Measurements from ENCODE around the gene FECH.
A peak's percentile ranks its signal among the peaks of the same experiment; 100 is the strongest.

The FECH gene

DNA sequence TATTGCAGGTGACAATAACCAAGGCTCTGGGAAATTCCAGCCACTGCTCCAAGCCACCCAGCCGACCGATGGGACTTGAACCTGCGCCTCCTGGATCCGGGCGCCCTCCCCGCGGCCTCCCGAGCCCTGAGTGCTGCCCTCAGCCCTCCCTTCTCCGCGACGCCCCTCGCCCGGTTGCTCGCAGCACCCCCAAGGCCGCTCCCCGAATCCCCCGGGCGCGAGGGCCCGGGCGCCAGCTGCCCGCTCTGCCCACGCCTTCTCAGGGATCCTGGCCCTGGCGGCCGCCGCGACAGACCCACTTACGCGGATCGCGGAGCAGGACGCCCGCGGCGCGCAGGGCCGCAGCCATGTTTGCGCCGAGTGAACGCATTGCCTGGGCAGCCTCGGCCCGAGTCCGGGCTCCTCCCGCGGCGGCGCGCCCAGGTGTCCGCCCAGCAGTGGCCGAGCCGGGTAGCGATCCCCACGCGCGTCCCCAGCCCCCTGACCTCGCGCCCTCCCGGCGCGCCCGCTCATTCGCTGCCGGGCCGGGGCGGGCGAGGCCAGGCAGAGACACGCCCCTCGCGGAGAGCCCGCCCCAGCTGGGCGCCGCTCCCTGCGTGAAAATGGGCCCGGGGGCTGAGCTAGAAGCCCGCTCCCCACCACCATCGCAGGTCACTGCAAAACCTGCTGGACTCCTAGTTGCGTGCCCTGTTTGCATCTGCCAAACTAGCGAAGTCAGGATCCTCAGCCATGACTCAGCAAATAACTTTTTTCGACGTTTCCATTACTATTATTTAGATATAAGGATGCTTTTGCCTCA is at the start of gene FECH (continued):
- TF ChIP-seq, protein P1, sequence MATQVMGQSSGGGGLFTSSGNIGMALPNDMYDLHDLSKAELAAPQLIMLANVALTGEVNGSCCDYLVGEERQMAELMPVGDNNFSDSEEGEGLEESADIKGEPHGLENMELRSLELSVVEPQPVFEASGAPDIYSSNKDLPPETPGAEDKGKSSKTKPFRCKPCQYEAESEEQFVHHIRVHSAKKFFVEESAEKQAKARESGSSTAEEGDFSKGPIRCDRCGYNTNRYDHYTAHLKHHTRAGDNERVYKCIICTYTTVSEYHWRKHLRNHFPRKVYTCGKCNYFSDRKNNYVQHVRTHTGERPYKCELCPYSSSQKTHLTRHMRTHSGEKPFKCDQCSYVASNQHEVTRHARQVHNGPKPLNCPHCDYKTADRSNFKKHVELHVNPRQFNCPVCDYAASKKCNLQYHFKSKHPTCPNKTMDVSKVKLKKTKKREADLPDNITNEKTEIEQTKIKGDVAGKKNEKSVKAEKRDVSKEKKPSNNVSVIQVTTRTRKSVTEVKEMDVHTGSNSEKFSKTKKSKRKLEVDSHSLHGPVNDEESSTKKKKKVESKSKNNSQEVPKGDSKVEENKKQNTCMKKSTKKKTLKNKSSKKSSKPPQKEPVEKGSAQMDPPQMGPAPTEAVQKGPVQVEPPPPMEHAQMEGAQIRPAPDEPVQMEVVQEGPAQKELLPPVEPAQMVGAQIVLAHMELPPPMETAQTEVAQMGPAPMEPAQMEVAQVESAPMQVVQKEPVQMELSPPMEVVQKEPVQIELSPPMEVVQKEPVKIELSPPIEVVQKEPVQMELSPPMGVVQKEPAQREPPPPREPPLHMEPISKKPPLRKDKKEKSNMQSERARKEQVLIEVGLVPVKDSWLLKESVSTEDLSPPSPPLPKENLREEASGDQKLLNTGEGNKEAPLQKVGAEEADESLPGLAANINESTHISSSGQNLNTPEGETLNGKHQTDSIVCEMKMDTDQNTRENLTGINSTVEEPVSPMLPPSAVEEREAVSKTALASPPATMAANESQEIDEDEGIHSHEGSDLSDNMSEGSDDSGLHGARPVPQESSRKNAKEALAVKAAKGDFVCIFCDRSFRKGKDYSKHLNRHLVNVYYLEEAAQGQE (tag by site-specific recombination; IDR thresholded peaks at IDR 0.05) = no peak; the same call in 1 of the 2 replicates
- TF ChIP-seq ZNF555 (tag by site-specific recombination; conservative IDR thresholded peaks at IDR 0.05) (no peak), ZNF202 (tag by site-specific recombination; IDR thresholded peaks at IDR 0.05; ENCODE audit: borderline replicate concordance) (no peak), EGR2 (tag by site-specific recombination; IDR thresholded peaks at IDR 0.05; ENCODE audit: low read depth) (no peak), ZNF585B (tag by site-specific recombination; IDR thresholded peaks at IDR 0.05) (no peak), ZSCAN23 (tag by site-specific recombination; IDR thresholded peaks at IDR 0.05) (no peak), ZNF785 (tag by site-specific recombination; IDR thresholded peaks at IDR 0.05) (0 out of 2 replicates have a peak, but pooled peaks have one; percentile 41), ZNF157 (tag by site-specific recombination; IDR thresholded peaks at IDR 0.05) (no peak), ZNF404 (tag by site-specific recombination; IDR thresholded peaks at IDR 0.05) (no peak), ZBTB7A (tag by site-specific recombination; IDR thresholded peaks at IDR 0.05; ENCODE audit: low read depth) (no peak), ZSCAN30 (tag by site-specific recombination; IDR thresholded peaks at IDR 0.05) (peak; percentile 60; the same call in 1 of the 2 replicates), ZNF670 (tag by site-specific recombination; IDR thresholded peaks at IDR 0.05; ENCODE audit: low read depth) (no peak), ZNF121 (tag by site-specific recombination; IDR thresholded peaks at IDR 0.05) (no peak), IKZF3 (tag by site-specific recombination; IDR thresholded peaks at IDR 0.05) (no peak), ZNF664 (tag by site-specific recombination; IDR thresholded peaks at IDR 0.05) (no peak), ZNF792 (tag by site-specific recombination; IDR thresholded peaks at IDR 0.05) (no peak), ZNF2 (tag by site-specific recombination; IDR thresholded peaks at IDR 0.05) (no peak), ZNF571 (tag by site-specific recombination; IDR thresholded peaks at IDR 0.05) (no peak), BCL11B (tag by site-specific recombination; IDR thresholded peaks at IDR 0.05; ENCODE audit: low read depth) (no peak)
- TF ChIP-seq, protein P2, sequence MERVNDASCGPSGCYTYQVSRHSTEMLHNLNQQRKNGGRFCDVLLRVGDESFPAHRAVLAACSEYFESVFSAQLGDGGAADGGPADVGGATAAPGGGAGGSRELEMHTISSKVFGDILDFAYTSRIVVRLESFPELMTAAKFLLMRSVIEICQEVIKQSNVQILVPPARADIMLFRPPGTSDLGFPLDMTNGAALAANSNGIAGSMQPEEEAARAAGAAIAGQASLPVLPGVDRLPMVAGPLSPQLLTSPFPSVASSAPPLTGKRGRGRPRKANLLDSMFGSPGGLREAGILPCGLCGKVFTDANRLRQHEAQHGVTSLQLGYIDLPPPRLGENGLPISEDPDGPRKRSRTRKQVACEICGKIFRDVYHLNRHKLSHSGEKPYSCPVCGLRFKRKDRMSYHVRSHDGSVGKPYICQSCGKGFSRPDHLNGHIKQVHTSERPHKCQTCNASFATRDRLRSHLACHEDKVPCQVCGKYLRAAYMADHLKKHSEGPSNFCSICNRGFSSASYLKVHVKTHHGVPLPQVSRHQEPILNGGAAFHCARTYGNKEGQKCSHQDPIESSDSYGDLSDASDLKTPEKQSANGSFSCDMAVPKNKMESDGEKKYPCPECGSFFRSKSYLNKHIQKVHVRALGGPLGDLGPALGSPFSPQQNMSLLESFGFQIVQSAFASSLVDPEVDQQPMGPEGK (tag by site-specific recombination; IDR thresholded peaks at IDR 0.05) = peak; percentile 60; the same call in 1 of the 2 replicates
- TF ChIP-seq, protein P3, sequence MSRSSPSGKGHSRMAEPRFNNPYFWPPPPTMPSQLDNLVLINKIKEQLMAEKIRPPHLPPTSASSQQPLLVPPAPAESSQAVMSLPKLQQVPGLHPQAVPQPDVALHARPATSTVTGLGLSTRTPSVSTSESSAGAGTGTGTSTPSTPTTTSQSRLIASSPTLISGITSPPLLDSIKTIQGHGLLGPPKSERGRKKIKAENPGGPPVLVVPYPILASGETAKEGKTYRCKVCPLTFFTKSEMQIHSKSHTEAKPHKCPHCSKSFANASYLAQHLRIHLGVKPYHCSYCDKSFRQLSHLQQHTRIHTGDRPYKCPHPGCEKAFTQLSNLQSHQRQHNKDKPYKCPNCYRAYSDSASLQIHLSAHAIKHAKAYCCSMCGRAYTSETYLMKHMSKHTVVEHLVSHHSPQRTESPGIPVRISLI (tag by site-specific recombination; IDR thresholded peaks at IDR 0.05) = no peak
- TF ChIP-seq, protein P4, sequence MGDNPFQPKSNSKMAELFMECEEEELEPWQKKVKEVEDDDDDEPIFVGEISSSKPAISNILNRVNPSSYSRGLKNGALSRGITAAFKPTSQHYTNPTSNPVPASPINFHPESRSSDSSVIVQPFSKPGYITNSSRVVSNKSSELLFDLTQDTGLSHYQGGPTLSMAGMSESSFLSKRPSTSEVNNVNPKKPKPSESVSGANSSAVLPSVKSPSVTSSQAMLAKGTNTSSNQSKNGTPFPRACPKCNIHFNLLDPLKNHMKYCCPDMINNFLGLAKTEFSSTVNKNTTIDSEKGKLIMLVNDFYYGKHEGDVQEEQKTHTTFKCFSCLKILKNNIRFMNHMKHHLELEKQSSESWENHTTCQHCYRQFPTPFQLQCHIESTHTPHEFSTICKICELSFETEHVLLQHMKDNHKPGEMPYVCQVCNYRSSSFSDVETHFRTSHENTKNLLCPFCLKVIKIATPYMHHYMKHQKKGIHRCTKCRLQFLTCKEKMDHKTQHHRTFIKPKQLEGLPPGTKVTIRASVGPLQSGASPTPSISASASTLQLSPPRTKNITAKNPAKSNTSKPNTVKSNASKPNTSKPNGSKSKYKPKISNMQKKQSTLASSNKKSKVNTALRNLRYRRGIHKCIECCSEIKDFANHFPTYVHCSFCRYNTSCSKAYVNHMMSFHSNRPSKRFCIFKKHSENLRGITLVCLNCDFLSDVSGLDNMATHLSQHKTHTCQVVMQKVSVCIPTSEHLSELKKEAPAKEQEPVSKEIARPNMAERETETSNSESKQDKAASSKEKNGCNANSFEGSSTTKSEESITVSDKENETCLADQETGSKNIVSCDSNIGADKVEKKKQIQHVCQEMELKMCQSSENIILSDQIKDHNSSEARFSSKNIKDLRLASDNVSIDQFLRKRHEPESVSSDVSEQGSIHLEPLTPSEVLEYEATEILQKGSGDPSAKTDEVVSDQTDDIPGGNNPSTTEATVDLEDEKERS (tag by site-specific recombination; IDR thresholded peaks at IDR 0.05) = no peak
- TF ChIP-seq, protein P5, sequence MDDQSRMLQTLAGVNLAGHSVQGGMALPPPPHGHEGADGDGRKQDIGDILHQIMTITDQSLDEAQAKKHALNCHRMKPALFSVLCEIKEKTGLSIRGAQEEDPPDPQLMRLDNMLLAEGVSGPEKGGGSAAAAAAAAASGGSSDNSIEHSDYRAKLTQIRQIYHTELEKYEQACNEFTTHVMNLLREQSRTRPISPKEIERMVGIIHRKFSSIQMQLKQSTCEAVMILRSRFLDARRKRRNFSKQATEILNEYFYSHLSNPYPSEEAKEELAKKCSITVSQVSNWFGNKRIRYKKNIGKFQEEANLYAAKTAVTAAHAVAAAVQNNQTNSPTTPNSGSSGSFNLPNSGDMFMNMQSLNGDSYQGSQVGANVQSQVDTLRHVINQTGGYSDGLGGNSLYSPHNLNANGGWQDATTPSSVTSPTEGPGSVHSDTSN (CRISPR knock-in tag; IDR thresholded peaks at IDR 0.05) = peak; percentile 80; the same call in 1 of the 2 replicates
- TF ChIP-seq, protein P6, sequence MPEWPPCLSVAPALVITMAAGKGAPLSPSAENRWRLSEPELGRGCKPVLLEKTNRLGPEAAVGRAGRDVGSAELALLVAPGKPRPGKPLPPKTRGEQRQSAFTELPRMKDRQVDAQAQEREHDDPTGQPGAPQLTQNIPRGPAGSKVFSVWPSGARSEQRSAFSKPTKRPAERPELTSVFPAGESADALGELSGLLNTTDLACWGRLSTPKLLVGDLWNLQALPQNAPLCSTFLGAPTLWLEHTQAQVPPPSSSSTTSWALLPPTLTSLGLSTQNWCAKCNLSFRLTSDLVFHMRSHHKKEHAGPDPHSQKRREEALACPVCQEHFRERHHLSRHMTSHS (tag by site-specific recombination; IDR thresholded peaks at IDR 0.05) = no peak
